GM12878 (cell line): ENCODE measurements around the gene UQCR11. TPM values are rescaled to one million over a fixed set of nuclear protein-coding genes. Genes with fewer than 3 reads are reported as not detected.

Experiments used
- ATAC-seq: fragments of 200-7000 bp; cut with Tn5 transposase; 3 replicates; pipeline ENCODE4 v1.9.1; 2020; ENCODE audit warnings: mild to moderate bottlenecking, moderate library complexity
- BruUV-seq: library from RNA; stranded (reverse); fragments of 400-500 nt; replicated peaks from 2 replicates; lab custom pipeline; 2021; lab: Mats Ljungman, UMichigan
- CTCF ChIA-PET: fragments of 300-600 bp; sonication (Branson Sonifier 250); formaldehyde crosslinking; extraction: SDS; loops from one replicate; lab custom pipeline; 2021; ENCODE audit warnings: inconsistent platforms; lab: Yijun Ruan, JAX
- POLR2A ChIA-PET: fragments of 350-600 bp; formaldehyde crosslinking; extraction: SDS; loops from one replicate; lab custom pipeline; 2021; ENCODE audit warnings: inconsistent platforms; lab: Charles Lee
- RAD21 ChIA-PET: fragments of 300-600 bp; sonication (Branson Sonifier 250); formaldehyde crosslinking; loops from one replicate; lab custom pipeline; 2023; ENCODE audit warnings: antibody characterized with exemption; ENCODE audit not compliant: unreplicated experiment; lab: Charles Lee
- SMC1A ChIA-PET: fragments of 300-600 bp; sonication (Branson Sonifier 250); formaldehyde crosslinking; loops from one replicate; lab custom pipeline; 2023; ENCODE audit not compliant: unreplicated experiment, uncharacterized antibody; lab: Charles Lee
- DNase-seq: peaks from one replicate; pipeline ENCODE4 v3.0.0-alpha.2; 2011; ENCODE audit warnings: low read depth, low spot score
- FAIRE-seq: peaks from 3 replicates; lab custom pipeline; 2011; peaks lifted over from hg19 to GRCh38; lab: Jason Lieb, UNC
- H2AFZ ChIP-seq: 2 replicates; pipeline ENCODE4 v1.6.0; 2011; ENCODE audit warnings: low read depth, low read length, control low read depth; ENCODE audit not compliant: control insufficient read depth
- H3K27ac ChIP-seq: 2 replicates; pipeline ENCODE4 v1.5.1; 2011; ENCODE audit warnings: control low read depth; ENCODE audit not compliant: control insufficient read depth, insufficient read depth
- H3K27me3 ChIP-seq, 2 experiments: replicated peaks in 1 of 2; 2 replicates each; pipeline versions ENCODE4 v1.6.0 to v1.6.1; 2011; ENCODE audit warnings: low read length in 1 of 2; ENCODE audit not compliant: control insufficient read depth in 2 of 2, insufficient read depth in 2 of 2
- H3K36me3 ChIP-seq, 2 experiments: 2 replicates each; pipeline ENCODE4 v1.5.1; 2011; ENCODE audit warnings: low read length in 1 of 2; ENCODE audit not compliant: control insufficient read depth in 2 of 2, insufficient read depth in 2 of 2
- H3K4me1 ChIP-seq: 2 replicates; pipeline ENCODE4 v1.6.1; 2011; ENCODE audit warnings: mild to moderate bottlenecking, low read length, moderate library complexity, mixed read lengths; ENCODE audit not compliant: control insufficient read depth, insufficient read depth
- H3K4me2 ChIP-seq: 2 replicates; pipeline ENCODE4 v1.6.0; 2011; ENCODE audit warnings: control low read depth; ENCODE audit not compliant: control insufficient read depth, insufficient read depth
- H3K4me3 ChIP-seq: fragments of 200-600 bp; sonication (generic); 2 replicates; pipeline ENCODE4 v1.5.1; 2016
- H3K79me2 ChIP-seq: 2 replicates; pipeline ENCODE4 v1.6.0; 2011; ENCODE audit warnings: low read length; ENCODE audit not compliant: control insufficient read depth, insufficient read depth
- H3K9ac ChIP-seq: 2 replicates; pipeline ENCODE4 v1.8.0; 2011; ENCODE audit warnings: low read length, control low read depth, mixed read lengths; ENCODE audit not compliant: control insufficient read depth, insufficient read depth
- H3K9me3 ChIP-seq: replicated peaks from 3 replicates; pipeline ENCODE4 v1.5.1; 2011; ENCODE audit warnings: mild to moderate bottlenecking, low read length; ENCODE audit not compliant: control insufficient read depth, insufficient read depth
- H4K20me1 ChIP-seq: 2 replicates; pipeline ENCODE4 v1.6.0; 2011; ENCODE audit not compliant: control insufficient read depth, insufficient read depth
- CBX3 ChIP-seq: fragments of 200-600 bp; sonication (generic); IDR thresholded peaks from 2 replicates; pipeline ENCODE4 v1.6.1; 2016; ENCODE audit warnings: low read depth, borderline replicate concordance
- IKZF1 ChIP-seq: fragments of 450-650 bp; conservative IDR thresholded peaks from 2 replicates; pipeline ENCODE4 v1.6.1; 2017; ENCODE audit warnings: antibody characterized with exemption, mild to moderate bottlenecking
- IKZF2 ChIP-seq, 2 experiments: fragments of 450-650 bp; IDR thresholded peaks; 2 replicates each; pipeline ENCODE4 v1.6.1; 2017; ENCODE audit warnings: mild to moderate bottlenecking in 2 of 2, moderate library complexity in 2 of 2
- NR2C2 ChIP-seq: IDR thresholded peaks from 2 replicates; pipeline ENCODE4 v1.6.1; 2011; ENCODE audit warnings: borderline replicate concordance, low read depth; ENCODE audit not compliant: control insufficient read depth, insufficient read length
- POLR2A ChIP-seq: IDR thresholded peaks from 2 replicates; pipeline ENCODE4 v1.6.1; 2011; ENCODE audit warnings: low read depth, mild to moderate bottlenecking, low read length
- POU2F2 ChIP-seq: IDR thresholded peaks from 3 replicates; pipeline ENCODE4 v1.6.1; 2011; ENCODE audit warnings: low read depth, mild to moderate bottlenecking, low read length, borderline replicate concordance
- SIN3A ChIP-seq: IDR thresholded peaks from 2 replicates; pipeline ENCODE4 v1.6.1; 2012; ENCODE audit warnings: low read depth, low read length, improper control_type of control experiment
- SMARCA5 ChIP-seq: fragments of 450-650 bp; IDR thresholded peaks from 2 replicates; pipeline ENCODE4 v1.6.1; 2017; ENCODE audit warnings: mild to moderate bottlenecking
- WGBS: methylation state at CpG from one replicate; pipeline ENCODE4 v1.1.6; 2016; ENCODE audit warnings: low lambda C conversion rate; ENCODE audit not compliant: insufficient replicate concordance, insufficient coverage; ENCODE audit errors: missing lambda C conversion rate; 5-methylcytosine and 5-hydroxymethylcytosine counted together
- in situ Hi-C: fragments of 300-500 bp; cut with MboI; formaldehyde crosslinking; loops from 9 replicates; pipeline ENCODE4 v1.14.3; 2018; ENCODE audit warnings: mixed read lengths
- intact Hi-C: fragments of 100-400 bp; cut with micrococcal nuclease; formaldehyde crosslinking; loops from one replicate; pipeline ENCODE4 v1.14.2; 2022; ENCODE audit not compliant: unreplicated experiment
- polyA plus RNA-seq, 11 experiments: library from polyadenylated mRNA; depleted of rRNA in 4 of 11; unstranded in 6 of 11; stranded (reverse) in 5 of 11; fragments of >200 nt; fragmentation: Nextera tagmentation in 4 of 11; fragmentation: Illumina TruSeq in 1 of 11; extraction: Ambion mirVana in 4 of 11; extraction: Trizol in 1 of 11; gene quantifications; 1 replicate in 1 of 11; 2 replicates in 10 of 11; pipeline versions ENCODE4 v1.2.1 to v1.2.3, GENCODE V29; 2011 to 2016; ENCODE audit warnings: inconsistent platforms in 2 of 11, missing spikeins in 2 of 11, low read depth in 1 of 11
- total RNA-seq, 4 experiments: library from RNA; depleted of rRNA in 3 of 4; stranded (reverse); fragments of >200 nt in 3 of 4; fragmentation: Illumina TruSeq in 1 of 4; extraction: Trizol in 1 of 4; gene quantifications; 2 replicates each; pipeline versions ENCODE4 v1.2.1 to v1.2.3, GENCODE V29; 2013 to 2021
- TF ChIP-seq, protein P1 (sequence below): fragments of 450-650 bp; IDR thresholded peaks from 2 replicates; pipeline ENCODE4 v1.6.1; 2018; ENCODE audit warnings: mild to moderate bottlenecking, low read depth, moderate library complexity; ENCODE audit not compliant: partially characterized antibody
- TF ChIP-seq, protein P2 (sequence below): fragments of 450-650 bp; IDR thresholded peaks from 2 replicates; pipeline ENCODE4 v1.6.1; 2017; ENCODE audit warnings: antibody characterized with exemption, mild to moderate bottlenecking, moderate library complexity

The UQCR11 gene
- total and polyA plus RNA-seq, 10 of the 15 experiments (the other 5 are each of a cell fraction or from before 2014, with no cell fraction given), result 28.6 to 586 (median 193) TPM

DNA sequence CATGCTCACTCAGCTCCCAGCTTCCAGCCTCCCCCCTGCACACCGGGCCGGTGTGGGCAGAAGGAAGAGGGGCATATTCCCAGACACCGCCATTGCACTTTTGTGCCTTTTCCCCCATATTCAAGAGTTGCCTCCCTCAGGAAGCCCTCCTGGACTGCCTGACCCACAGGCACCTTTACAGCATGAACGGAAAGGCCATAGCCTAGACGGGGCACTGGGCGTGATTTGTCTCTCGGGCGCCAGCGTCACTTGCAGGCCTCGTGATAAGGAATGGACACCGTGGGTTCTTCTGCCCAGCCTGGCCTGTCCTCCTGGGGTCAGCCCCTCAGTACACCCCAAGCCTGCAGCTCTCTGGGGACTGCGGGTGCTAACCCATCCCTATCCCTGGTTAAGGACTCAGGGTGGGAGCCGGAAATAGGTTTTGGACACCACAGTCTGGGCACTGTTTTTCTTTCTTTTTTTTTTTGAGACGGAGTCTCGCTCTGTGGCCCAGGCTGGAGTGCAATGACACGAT, 933 bp upstream of the UQCR11 start (continued):
- TF ChIP-seq SIN3A, result 0 out of 2 replicates have a peak, but pooled peaks have one; percentile 6
- TF ChIP-seq IKZF1, result 0 out of 2 replicates have a peak, but pooled peaks have one; percentile 9
- TF ChIP-seq IKZF2 (IDR thresholded peaks at IDR 0.05), result 0 out of 4 replicates have a peak, but pooled peaks of 1 of the 2 experiments have one; percentile 14
- TF ChIP-seq, protein P1, sequence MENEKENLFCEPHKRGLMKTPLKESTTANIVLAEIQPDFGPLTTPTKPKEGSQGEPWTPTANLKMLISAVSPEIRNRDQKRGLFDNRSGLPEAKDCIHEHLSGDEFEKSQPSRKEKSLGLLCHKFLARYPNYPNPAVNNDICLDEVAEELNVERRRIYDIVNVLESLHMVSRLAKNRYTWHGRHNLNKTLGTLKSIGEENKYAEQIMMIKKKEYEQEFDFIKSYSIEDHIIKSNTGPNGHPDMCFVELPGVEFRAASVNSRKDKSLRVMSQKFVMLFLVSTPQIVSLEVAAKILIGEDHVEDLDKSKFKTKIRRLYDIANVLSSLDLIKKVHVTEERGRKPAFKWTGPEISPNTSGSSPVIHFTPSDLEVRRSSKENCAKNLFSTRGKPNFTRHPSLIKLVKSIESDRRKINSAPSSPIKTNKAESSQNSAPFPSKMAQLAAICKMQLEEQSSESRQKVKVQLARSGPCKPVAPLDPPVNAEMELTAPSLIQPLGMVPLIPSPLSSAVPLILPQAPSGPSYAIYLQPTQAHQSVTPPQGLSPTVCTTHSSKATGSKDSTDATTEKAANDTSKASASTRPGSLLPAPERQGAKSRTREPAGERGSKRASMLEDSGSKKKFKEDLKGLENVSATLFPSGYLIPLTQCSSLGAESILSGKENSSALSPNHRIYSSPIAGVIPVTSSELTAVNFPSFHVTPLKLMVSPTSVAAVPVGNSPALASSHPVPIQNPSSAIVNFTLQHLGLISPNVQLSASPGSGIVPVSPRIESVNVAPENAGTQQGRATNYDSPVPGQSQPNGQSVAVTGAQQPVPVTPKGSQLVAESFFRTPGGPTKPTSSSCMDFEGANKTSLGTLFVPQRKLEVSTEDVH, result no peak
- TF ChIP-seq SMARCA5, result peak; percentile 92

DNA sequence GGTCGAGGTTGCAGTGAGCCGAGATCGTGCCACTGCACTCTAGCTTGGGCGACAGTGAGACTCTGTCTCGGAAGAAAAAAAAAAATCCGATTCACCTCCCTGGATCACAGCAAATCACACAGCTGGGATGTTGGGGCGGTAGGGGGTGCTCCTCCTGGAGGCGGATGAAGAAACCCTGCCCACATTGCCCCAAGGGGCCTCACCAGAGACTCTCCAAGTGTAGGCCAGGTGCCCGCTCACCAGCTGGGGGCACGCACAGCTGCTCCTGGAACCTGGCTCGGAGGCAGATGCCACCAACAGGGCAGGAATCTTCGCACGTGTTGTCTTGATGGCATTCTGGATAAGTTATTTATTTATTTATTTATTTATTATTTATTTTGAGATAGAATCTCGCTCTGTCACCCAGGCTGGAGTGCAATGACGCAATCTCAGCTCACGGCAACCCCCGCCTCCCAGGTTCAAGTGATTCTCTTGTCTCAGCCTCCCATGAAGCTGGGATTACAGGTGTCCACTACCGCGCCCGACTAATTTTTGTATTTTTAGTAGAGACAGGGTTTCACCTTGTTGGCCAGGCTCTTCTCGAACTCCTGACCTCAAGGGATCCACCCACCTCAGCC, 3.1 kb downstream of the UQCR11 start:
- Histone ChIP-seq H3K27ac (no peak overlapping the region), H3K27me3 (no peaks in the 10 kb centered on the region), H2AFZ (no peak overlapping the region), H3K36me3 (peaks cover 6 to 18% of the 10 kb centered on the region in 2 experiments; a peak in 3 of 4 replicates), H3K9me3 (no peaks in the 10 kb centered on the region), H3K4me2 (no peak overlapping the region), H3K79me2 (peaks cover 31% of the 10 kb centered on the region), H4K20me1 (no peaks in the 10 kb centered on the region), H3K9ac (no peak overlapping the region), H3K4me3 (no peak overlapping the region), H3K4me1 (peaks cover 9% of the 10 kb centered on the region)
- ChIA-PET SMC1A (interaction anchor here (0.7 to 1.2 kb wide), 2 partner anchors 9 to 13 kb away, joined by 3 to 5 read pairs; no protein-coding TSS in a partner anchor), CTCF (interaction anchor here (0.6 kb wide), 1 partner anchor 56 kb away, joined by 3 read pairs; no protein-coding TSS in a partner anchor), RAD21 (no interaction called here), POLR2A (no interaction called here)
- FAIRE-seq, result no peak
- DNase-seq, result no peak
- BruUV-seq, result no TSS peak
- ATAC-seq, result no peak
- WGBS, result 95% methylated on average over 21 of the region's 21 CpGs
- in situ Hi-C loops (no loop called here), intact Hi-C loops (no loop called here)
- TF ChIP-seq POU2F2, result no peak
- TF ChIP-seq, protein P2, sequence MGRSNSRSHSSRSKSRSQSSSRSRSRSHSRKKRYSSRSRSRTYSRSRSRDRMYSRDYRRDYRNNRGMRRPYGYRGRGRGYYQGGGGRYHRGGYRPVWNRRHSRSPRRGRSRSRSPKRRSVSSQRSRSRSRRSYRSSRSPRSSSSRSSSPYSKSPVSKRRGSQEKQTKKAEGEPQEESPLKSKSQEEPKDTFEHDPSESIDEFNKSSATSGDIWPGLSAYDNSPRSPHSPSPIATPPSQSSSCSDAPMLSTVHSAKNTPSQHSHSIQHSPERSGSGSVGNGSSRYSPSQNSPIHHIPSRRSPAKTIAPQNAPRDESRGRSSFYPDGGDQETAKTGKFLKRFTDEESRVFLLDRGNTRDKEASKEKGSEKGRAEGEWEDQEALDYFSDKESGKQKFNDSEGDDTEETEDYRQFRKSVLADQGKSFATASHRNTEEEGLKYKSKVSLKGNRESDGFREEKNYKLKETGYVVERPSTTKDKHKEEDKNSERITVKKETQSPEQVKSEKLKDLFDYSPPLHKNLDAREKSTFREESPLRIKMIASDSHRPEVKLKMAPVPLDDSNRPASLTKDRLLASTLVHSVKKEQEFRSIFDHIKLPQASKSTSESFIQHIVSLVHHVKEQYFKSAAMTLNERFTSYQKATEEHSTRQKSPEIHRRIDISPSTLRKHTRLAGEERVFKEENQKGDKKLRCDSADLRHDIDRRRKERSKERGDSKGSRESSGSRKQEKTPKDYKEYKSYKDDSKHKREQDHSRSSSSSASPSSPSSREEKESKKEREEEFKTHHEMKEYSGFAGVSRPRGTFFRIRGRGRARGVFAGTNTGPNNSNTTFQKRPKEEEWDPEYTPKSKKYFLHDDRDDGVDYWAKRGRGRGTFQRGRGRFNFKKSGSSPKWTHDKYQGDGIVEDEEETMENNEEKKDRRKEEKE, result no peak
- TF ChIP-seq, protein P1, result no peak
- no peak for TF ChIP-seq NR2C2
- TF ChIP-seq CBX3, result no peak
- TF ChIP-seq POLR2A, result no peak
